Smooth muscle cell (in vitro differentiated cells): ENCODE measurements around the gene RCAN1. TPM values are rescaled to one million over a fixed set of nuclear protein-coding genes. Genes with fewer than 3 reads are reported as not detected.
A peak's percentile ranks its signal among the peaks of the same experiment; 100 is the strongest.

Source experiments
- DNase-seq: peaks from one replicate; lab custom pipeline; 2025; ENCODE audit not compliant: unreplicated experiment; lab: John Stamatoyannopoulos, UW
- H2AFZ ChIP-seq: fragments of 200-600 bp; sonication (generic); 2 replicates; pipeline ENCODE4 v1.6.0; 2016; ENCODE audit warnings: antibody characterized with exemption, low read depth, mild to moderate bottlenecking
- H3F3A ChIP-seq: fragments of 200-600 bp; sonication (generic); 2 replicates; pipeline ENCODE4 v1.6.0; 2017; ENCODE audit warnings: antibody characterized with exemption, low read depth
- H3K27ac ChIP-seq: fragments of 200-600 bp; sonication (generic); 2 replicates; pipeline ENCODE4 v1.5.1; 2016; ENCODE audit warnings: low read depth, mild to moderate bottlenecking
- H3K27me3 ChIP-seq: fragments of 200-600 bp; sonication (generic); 2 replicates; pipeline ENCODE4 v1.6.1; 2016; ENCODE audit warnings: low read depth, mild to moderate bottlenecking
- H3K36me3 ChIP-seq: fragments of 200-600 bp; sonication (generic); 2 replicates; pipeline ENCODE4 v1.5.1; 2016; ENCODE audit warnings: low read depth
- H3K4me1 ChIP-seq: fragments of 200-600 bp; sonication (generic); 2 replicates; pipeline ENCODE4 v1.5.1; 2016; ENCODE audit warnings: low read depth
- H3K4me2 ChIP-seq: fragments of 200-600 bp; sonication (generic); 2 replicates; pipeline ENCODE4 v1.6.0; 2016; ENCODE audit warnings: mild to moderate bottlenecking
- H3K4me3 ChIP-seq: fragments of 200-600 bp; sonication (generic); 2 replicates; pipeline ENCODE4 v1.5.1; 2016; ENCODE audit warnings: mild to moderate bottlenecking
- H3K79me2 ChIP-seq: fragments of 200-600 bp; sonication (generic); 2 replicates; pipeline ENCODE4 v1.6.0; 2016; ENCODE audit warnings: low read depth, mild to moderate bottlenecking
- H3K9ac ChIP-seq: fragments of 200-600 bp; sonication (generic); 2 replicates; pipeline ENCODE4 v1.6.0; 2016; ENCODE audit warnings: low read depth
- H3K9me3 ChIP-seq: fragments of 200-600 bp; sonication (generic); replicated peaks from 2 replicates; pipeline ENCODE4 v1.5.1; 2016; ENCODE audit warnings: low read depth
- H4K20me1 ChIP-seq: fragments of 200-600 bp; sonication (generic); 2 replicates; pipeline ENCODE4 v1.6.0; 2016; ENCODE audit warnings: low read depth
- CTCF ChIP-seq: fragments of 200-600 bp; sonication (generic); IDR thresholded peaks from 2 replicates; pipeline ENCODE4 v1.5.1; 2017; ENCODE audit warnings: borderline replicate concordance, mild to moderate bottlenecking, antibody characterized with exemption; ENCODE audit not compliant: insufficient read depth, poor library complexity, severe bottlenecking
- WGBS: methylation state at CpG from one replicate; pipeline ENCODE4 v1.1.7; 2016; ENCODE audit warnings: low lambda C conversion rate; 5-methylcytosine and 5-hydroxymethylcytosine counted together
- polyA plus RNA-seq: library from polyadenylated mRNA; unstranded; fragments of >200 nt; fragmentation: Nextera tagmentation; extraction: Ambion mirVana; gene quantifications from 2 replicates; pipeline ENCODE4 v1.2.1, GENCODE V29; 2016
- total RNA-seq: library from RNA; depleted of rRNA; stranded (reverse); fragments of >200 nt; gene quantifications from 2 replicates; pipeline ENCODE4 v1.2.3, GENCODE V29; 2014

RCAN1 gene
- total and polyA plus RNA-seq, 2 experiments from 2014 or later = 77.3 to 155 TPM

GRCh38 chr21:34618941-34619340 lies 4.0 kb upstream of the RCAN1 start:
- Histone ChIP-seq H3K9me3 (no peaks in the 10 kb centered on the region), H3F3A (no peaks in the 10 kb centered on the region), H3K79me2 (no peaks in the 10 kb centered on the region), H3K27ac (no peak overlapping the region), H3K4me2 (no peak overlapping the region), H2AFZ (no peak overlapping the region), H3K9ac (no peak overlapping the region), H3K4me1 (no peaks in the 10 kb centered on the region), H3K36me3 (no peaks in the 10 kb centered on the region), H3K4me3 (no peak overlapping the region), H4K20me1 (no peaks in the 10 kb centered on the region), H3K27me3 (peaks cover 59% of the 10 kb centered on the region)
- no peak for DNase-seq
- 85% methylated on average over 1 of the region's 1 CpG for WGBS
- TF ChIP-seq CTCF = no peak

GRCh38 chr21:34617753-34618339 lies 2.9 kb upstream of the RCAN1 start:
- no peaks in the 10 kb centered on the region for H3K79me2 ChIP-seq
- TF ChIP-seq CTCF = no peak
- no peaks in the 10 kb centered on the region for H3K36me3 ChIP-seq
- 89% methylated on average over 8 of the region's 8 CpGs for WGBS
- no peaks in the 10 kb centered on the region for H4K20me1 ChIP-seq
- no peaks in the 10 kb centered on the region for H3K9me3 ChIP-seq
- H3K4me1 ChIP-seq = no peaks in the 10 kb centered on the region
- no peak overlapping the region for H3K27ac ChIP-seq
- H3K4me2 ChIP-seq = no peak overlapping the region
- H3K27me3 ChIP-seq = peaks cover 53% of the 10 kb centered on the region
- DNase-seq = no peak
- H3F3A ChIP-seq = no peaks in the 10 kb centered on the region
- no peak overlapping the region for H2AFZ ChIP-seq
- H3K9ac ChIP-seq = no peak overlapping the region
- no peak overlapping the region for H3K4me3 ChIP-seq

- no peaks in the 10 kb centered on the region for H3K9me3 ChIP-seq
- H3K27ac ChIP-seq = no peak overlapping the region
- H3K4me2 ChIP-seq = peak overlapping the region; percentile 88
- H3K9ac ChIP-seq = peak overlapping the region; percentile 42
- whole genome bisulfite sequencing = 9% methylated on average over 8 of the region's 8 CpGs
- H3K4me1 ChIP-seq = no peaks in the 10 kb centered on the region
- peak overlapping the region; percentile 85 for H3K4me3 ChIP-seq
- DNase-seq = no peak
- peaks cover 33% of the 10 kb centered on the region for H3K27me3 ChIP-seq
- no peak for TF ChIP-seq CTCF
- no peaks in the 10 kb centered on the region for H3K36me3 ChIP-seq
- H3F3A ChIP-seq = no peaks in the 10 kb centered on the region
- peak overlapping the region; percentile 94 for H2AFZ ChIP-seq
- H4K20me1 ChIP-seq = peaks cover 5% of the 10 kb centered on the region
- H3K79me2 ChIP-seq = no peaks in the 10 kb centered on the region
Measured at GRCh38 chr21:34615487-34615814, 538 bp upstream of the RCAN1 start.
